OCI-LY1 (cell line): ENCODE results near the gene C9orf50.
A peak's percentile ranks its signal among the peaks of the same experiment; 100 is the strongest.

Source experiments
- H2AFZ ChIP-seq: fragments of 200-600 bp; sonication (generic), shearing (Covaris generic); 2 replicates; pipeline ENCODE4 v1.6.0; 2014; ENCODE audit warnings: antibody characterized with exemption, mild to moderate bottlenecking, low read length
- H3F3A ChIP-seq: fragments of 200-600 bp; sonication (generic), shearing (Covaris generic); 2 replicates; pipeline ENCODE4 v1.6.0; 2014; ENCODE audit warnings: mild to moderate bottlenecking, antibody characterized with exemption, low read length, moderate library complexity; ENCODE audit not compliant: insufficient read depth
- H3K27ac ChIP-seq: fragments of 200-600 bp; sonication (generic); 2 replicates; pipeline ENCODE4 v1.5.1; 2014; ENCODE audit warnings: low read length, mixed run types, mild to moderate bottlenecking, low read depth; ENCODE audit not compliant: poor library complexity, severe bottlenecking
- H3K27me3 ChIP-seq: fragments of 200-600 bp; sonication (generic); 2 replicates; pipeline ENCODE4 v1.6.0; 2014; ENCODE audit warnings: antibody characterized with exemption, mild to moderate bottlenecking, low read length, moderate library complexity; ENCODE audit not compliant: insufficient read depth
- H3K36me3 ChIP-seq: fragments of 200-600 bp; sonication (generic); 2 replicates; pipeline ENCODE4 v1.6.1; 2014; ENCODE audit warnings: mild to moderate bottlenecking, antibody characterized with exemption, low read length, moderate library complexity, mixed read lengths; ENCODE audit not compliant: insufficient read depth
- H3K4me1 ChIP-seq: fragments of 200-600 bp; sonication (generic); 2 replicates; pipeline ENCODE4 v1.5.1; 2014; ENCODE audit warnings: mild to moderate bottlenecking, low read length, moderate library complexity; ENCODE audit not compliant: insufficient read depth, severe bottlenecking
- H3K4me2 ChIP-seq: fragments of 200-600 bp; sonication (generic), shearing (Covaris generic); 2 replicates; pipeline ENCODE4 v1.6.1; 2014; ENCODE audit warnings: low read length
- H3K4me3 ChIP-seq: fragments of 200-600 bp; sonication (generic); 2 replicates; pipeline ENCODE4 v1.5.1; 2014; ENCODE audit warnings: low read length, low read depth, mild to moderate bottlenecking, mixed read lengths; ENCODE audit not compliant: poor library complexity, severe bottlenecking
- H3K79me2 ChIP-seq: fragments of 200-600 bp; shearing (Covaris generic); 2 replicates; pipeline ENCODE4 v1.6.1; 2016; ENCODE audit warnings: mixed run types, low read length, mixed read lengths; ENCODE audit not compliant: insufficient read depth
- H3K9ac ChIP-seq: fragments of 200-600 bp; sonication (generic), shearing (Covaris generic); 2 replicates; pipeline ENCODE4 v1.6.1; 2014; ENCODE audit warnings: mild to moderate bottlenecking, low read length, mixed read lengths
- H3K9me2 ChIP-seq: fragments of 200-600 bp; sonication (generic), shearing (Covaris generic); 2 replicates; pipeline ENCODE4 v1.6.1; 2014; ENCODE audit warnings: low read depth, mild to moderate bottlenecking, low read length, mixed read lengths
- H3K9me3 ChIP-seq: fragments of 200-600 bp; shearing (Covaris generic); 2 replicates; pipeline ENCODE4 v1.6.1; 2014; ENCODE audit warnings: low read length, mixed read lengths
- H4K20me1 ChIP-seq: fragments of 200-600 bp; sonication (generic), shearing (Covaris generic); 2 replicates; pipeline ENCODE4 v1.6.0; 2016; ENCODE audit warnings: mild to moderate bottlenecking, low read length; ENCODE audit not compliant: insufficient read depth
- EZH2 ChIP-seq: fragments of 200-600 bp; sonication (generic), shearing (Covaris generic); IDR thresholded peaks from 2 replicates; pipeline ENCODE4 v1.8.0; 2017; ENCODE audit warnings: borderline replicate concordance, mixed run types, mild to moderate bottlenecking, antibody characterized with exemption, low read length, moderate library complexity, mixed read lengths
- TF ChIP-seq, protein P1 (sequence below): fragments of 200-600 bp; sonication (generic), shearing (Covaris generic); IDR thresholded peaks from 2 replicates; pipeline ENCODE4 v1.5.1; 2017; ENCODE audit warnings: mild to moderate bottlenecking, antibody characterized with exemption, low read length, moderate library complexity, mixed read lengths

Gene C9orf50

GRCh38 chr9:129609486-129610212, 11.3 kb downstream of the C9orf50 start:
- Histone ChIP-seq H3K9me2 (no peaks in the 10 kb centered on the region), H3K4me3 (peak overlapping the region; percentile 66), H3K9ac (no peak overlapping the region), H3F3A (no peaks in the 10 kb centered on the region), H2AFZ (no peak overlapping the region), H3K79me2 (no peaks in the 10 kb centered on the region), H3K4me1 (peaks cover 6% of the 10 kb centered on the region), H3K4me2 (0 out of 2 replicates have a peak overlapping the region, but pooled peaks have one; percentile 20), H3K36me3 (no peaks in the 10 kb centered on the region), H3K27ac (no peak overlapping the region), H4K20me1 (no peaks in the 10 kb centered on the region), H3K9me3 (no peaks in the 10 kb centered on the region), H3K27me3 (no peaks in the 10 kb centered on the region)
- TF ChIP-seq, protein P1, sequence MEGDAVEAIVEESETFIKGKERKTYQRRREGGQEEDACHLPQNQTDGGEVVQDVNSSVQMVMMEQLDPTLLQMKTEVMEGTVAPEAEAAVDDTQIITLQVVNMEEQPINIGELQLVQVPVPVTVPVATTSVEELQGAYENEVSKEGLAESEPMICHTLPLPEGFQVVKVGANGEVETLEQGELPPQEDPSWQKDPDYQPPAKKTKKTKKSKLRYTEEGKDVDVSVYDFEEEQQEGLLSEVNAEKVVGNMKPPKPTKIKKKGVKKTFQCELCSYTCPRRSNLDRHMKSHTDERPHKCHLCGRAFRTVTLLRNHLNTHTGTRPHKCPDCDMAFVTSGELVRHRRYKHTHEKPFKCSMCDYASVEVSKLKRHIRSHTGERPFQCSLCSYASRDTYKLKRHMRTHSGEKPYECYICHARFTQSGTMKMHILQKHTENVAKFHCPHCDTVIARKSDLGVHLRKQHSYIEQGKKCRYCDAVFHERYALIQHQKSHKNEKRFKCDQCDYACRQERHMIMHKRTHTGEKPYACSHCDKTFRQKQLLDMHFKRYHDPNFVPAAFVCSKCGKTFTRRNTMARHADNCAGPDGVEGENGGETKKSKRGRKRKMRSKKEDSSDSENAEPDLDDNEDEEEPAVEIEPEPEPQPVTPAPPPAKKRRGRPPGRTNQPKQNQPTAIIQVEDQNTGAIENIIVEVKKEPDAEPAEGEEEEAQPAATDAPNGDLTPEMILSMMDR = no peak
- TF ChIP-seq EZH2 = no peak

- Histone ChIP-seq H3K4me1 (peaks cover 6% of the 10 kb centered on the region), H3K4me2 (no peak overlapping the region), H3K4me3 (no peak overlapping the region), H3K27me3 (no peaks in the 10 kb centered on the region), H3K36me3 (no peaks in the 10 kb centered on the region), H3F3A (no peaks in the 10 kb centered on the region), H3K9ac (no peak overlapping the region), H3K9me2 (no peaks in the 10 kb centered on the region), H4K20me1 (no peaks in the 10 kb centered on the region), H3K9me3 (no peaks in the 10 kb centered on the region), H3K27ac (no peak overlapping the region), H3K79me2 (no peaks in the 10 kb centered on the region), H2AFZ (no peak overlapping the region)
- TF ChIP-seq EZH2 = no peak
- TF ChIP-seq, protein P1 = no peak
Observed at GRCh38 chr9:129608561-129609481, 12.1 kb downstream of the C9orf50 start.

DNA sequence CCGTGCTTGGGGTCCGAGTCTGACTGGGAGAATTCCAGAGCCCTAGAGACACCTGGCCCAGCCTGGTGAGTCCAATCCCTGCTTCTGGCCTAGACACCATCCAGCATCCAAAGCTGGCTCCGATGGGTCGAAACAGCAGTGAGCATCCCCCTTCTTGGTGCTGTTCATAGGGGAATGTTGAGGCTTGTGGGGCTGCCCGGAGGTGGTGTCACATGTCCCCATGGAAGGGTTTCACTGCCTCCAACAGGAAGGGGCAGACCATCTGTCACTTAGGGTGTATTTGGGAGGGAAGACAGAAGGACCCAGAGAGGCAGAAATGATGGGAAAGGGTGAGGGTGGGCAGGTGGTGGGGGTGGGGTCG, 13.9 kb downstream of the C9orf50 start:
- TF ChIP-seq, protein P1 = no peak
- TF ChIP-seq EZH2 = no peak
- Histone ChIP-seq H3K36me3 (no peaks in the 10 kb centered on the region), H4K20me1 (no peaks in the 10 kb centered on the region), H3K9me2 (no peaks in the 10 kb centered on the region), H3K27ac (no peak overlapping the region), H3K79me2 (no peaks in the 10 kb centered on the region), H3K27me3 (peaks cover 2% of the 10 kb centered on the region; the same call in 1 of the 2 replicates), H3K4me1 (peaks cover 6% of the 10 kb centered on the region), H2AFZ (no peak overlapping the region), H3F3A (no peaks in the 10 kb centered on the region), H3K4me3 (no peak overlapping the region), H3K4me2 (no peak overlapping the region), H3K9me3 (no peaks in the 10 kb centered on the region), H3K9ac (no peak overlapping the region)
